ENCODE results near the gene RAET1E. TPM values are rescaled to one million over a fixed set of nuclear protein-coding genes. Genes with fewer than 3 reads are reported as not detected.

The RAET1E gene
- total and polyA plus RNA-seq, 2 donors (not counting 1 experiment from before 2014, with no cell fraction given): not detected

GRCh38 chr6:149918151-149918905 lies 20.4 kb upstream of the RAET1E start:
- H3K27ac Mint-ChIP-seq: no peak overlapping the region
- ChIA-PET CTCF (no interaction called here), POLR2A (no interaction called here)
- TF ChIP-seq EZH2 (IDR thresholded peaks at IDR 0.05; ENCODE audit: borderline replicate concordance, insufficient read depth, low read depth, low read length, poor library complexity, severe bottlenecking) (no peak), CTCF (IDR thresholded peaks at IDR 0.05) (no peak)
- Histone ChIP-seq H3K4me1 (ENCODE audit: control insufficient read depth in 2 of 2, insufficient read depth in 2 of 2, low read length in 2 of 2) (peaks cover 10 to 12% of the 10 kb centered on the region in 2 donors), H3K27ac (ENCODE audit: low read length in 2 of 2) (no peak overlapping the region), H3K4me2 (replicated peaks; ENCODE audit: low read depth, low read length, poor library complexity, severe bottlenecking) (no peak overlapping the region), H4K20me1 (ENCODE audit: control insufficient read depth, insufficient read depth, low read length, poor library complexity, severe bottlenecking) (no peaks in the 10 kb centered on the region), H3K4me3 (ENCODE audit: control extremely low read depth in 1 of 5, extremely low read depth in 1 of 5, insufficient read depth in 1 of 5, low read depth in 2 of 5, low read length in 4 of 5) (no peak overlapping the region), H3K27me3 (replicated peaks in 1 of 4; ENCODE audit: control extremely low read depth in 1 of 4, control insufficient read depth in 3 of 4, insufficient read depth in 4 of 4, low read length in 3 of 4) (peaks cover 0 to 44% (median 10%) of the 10 kb centered on the region in 4 experiments), H3K9me3 (ENCODE audit: control extremely low read depth in 1 of 3, control insufficient read depth in 2 of 3, insufficient read depth in 1 of 3, low read length in 2 of 3) (peaks cover 0 to 16% (median 0%) of the 10 kb centered on the region in 3 donors), H3K36me3 (replicated peaks in 1 of 2; ENCODE audit: control extremely low read depth in 1 of 2, control insufficient read depth in 1 of 2, extremely low read depth in 1 of 2, insufficient read depth in 2 of 2, low read length in 1 of 2) (no peaks in the 10 kb centered on the region), H2AFZ (ENCODE audit: insufficient read depth, low read depth, low read length, poor library complexity, severe bottlenecking) (no peak overlapping the region), H3K79me2 (ENCODE audit: control insufficient read depth, insufficient read depth, low read length) (no peaks in the 10 kb centered on the region), H3K9ac (ENCODE audit: low read length) (no peak overlapping the region)
- H3K4me3 Mint-ChIP-seq: no peak overlapping the region
- ATAC-seq (ENCODE audit: low read depth): no peak
- no peaks in the 10 kb centered on the region for H3K9me3 Mint-ChIP-seq (ENCODE audit: insufficient read depth)
- no peak for DNase-seq
- intact Hi-C loops (cut with micrococcal nuclease): no loop called here
- WGBS (ENCODE audit: insufficient coverage): 80% methylated on average over 6 of the region's 6 CpGs
- peaks cover 62% of the 10 kb centered on the region for H3K27me3 Mint-ChIP-seq
- peaks cover 14% of the 10 kb centered on the region for H3K4me1 Mint-ChIP-seq

GRCh38 chr6:149917679-149918078 lies 19.8 kb upstream of the RAET1E start:
- H3K4me1 ChIP-seq (ENCODE audit: control insufficient read depth in 2 of 2, insufficient read depth in 2 of 2, low read length in 2 of 2): peaks cover 4 to 5% of the 10 kb centered on the region in 2 donors
- H3K4me2 ChIP-seq (replicated peaks; ENCODE audit: low read depth, low read length, poor library complexity, severe bottlenecking): no peak overlapping the region
- no peak for TF ChIP-seq EZH2 (IDR thresholded peaks at IDR 0.05; ENCODE audit: borderline replicate concordance, insufficient read depth, low read depth, low read length, poor library complexity, severe bottlenecking)
- H3K9ac ChIP-seq (ENCODE audit: low read length): no peak overlapping the region
- peaks cover 0 to 41% (median 7%) of the 10 kb centered on the region in 4 experiments for H3K27me3 ChIP-seq (replicated peaks in 1 of 4; ENCODE audit: control extremely low read depth in 1 of 4, control insufficient read depth in 3 of 4, insufficient read depth in 4 of 4, low read length in 3 of 4)
- H3K27me3 Mint-ChIP-seq: peaks cover 59% of the 10 kb centered on the region
- peaks cover 7% of the 10 kb centered on the region for H3K4me1 Mint-ChIP-seq
- no peaks in the 10 kb centered on the region for H4K20me1 ChIP-seq (ENCODE audit: control insufficient read depth, insufficient read depth, low read length, poor library complexity, severe bottlenecking)
- H3K4me3 ChIP-seq (ENCODE audit: control extremely low read depth in 1 of 5, extremely low read depth in 1 of 5, insufficient read depth in 1 of 5, low read depth in 2 of 5, low read length in 4 of 5): no peak overlapping the region
- H3K79me2 ChIP-seq (ENCODE audit: control insufficient read depth, insufficient read depth, low read length): no peaks in the 10 kb centered on the region
- no peak for DNase-seq
- no peak overlapping the region for H3K27ac Mint-ChIP-seq
- intact Hi-C loops (cut with micrococcal nuclease): no loop called here
- 100% methylated on average over 1 of the region's 2 CpGs for WGBS (ENCODE audit: insufficient coverage)
- no peaks in the 10 kb centered on the region for H3K9me3 Mint-ChIP-seq (ENCODE audit: insufficient read depth)
- no peaks in the 10 kb centered on the region for H3K36me3 ChIP-seq (replicated peaks in 1 of 2; ENCODE audit: control extremely low read depth in 1 of 2, control insufficient read depth in 1 of 2, extremely low read depth in 1 of 2, insufficient read depth in 2 of 2, low read length in 1 of 2)
- no peak overlapping the region for H3K4me3 Mint-ChIP-seq
- no peak for ATAC-seq (ENCODE audit: low read depth)
- peaks cover 0 to 10% (median 0%) of the 10 kb centered on the region in 3 donors for H3K9me3 ChIP-seq (ENCODE audit: control extremely low read depth in 1 of 3, control insufficient read depth in 2 of 3, insufficient read depth in 1 of 3, low read length in 2 of 3)
- no peak overlapping the region for H2AFZ ChIP-seq (ENCODE audit: insufficient read depth, low read depth, low read length, poor library complexity, severe bottlenecking)
- H3K27ac ChIP-seq (ENCODE audit: low read length in 2 of 2): no peak overlapping the region
- POLR2A ChIA-PET: no interaction called here
- CTCF ChIA-PET: no interaction called here

All from B cell (primary cell).